Neutrophil (primary cell): ENCODE measurements around the gene ANTKMT.
"Not testable (repeated sequence)": the region's sequence is repeated elsewhere in the genome, so short reads cannot be mapped to it uniquely, and the experiment has no call there.

ENCODE experiments used
- H3K27ac ChIP-seq: fragments of 200-600 bp; sonication (generic); 2 replicates; pipeline ENCODE4 v1.5.1; 2016; ENCODE audit warnings: mild to moderate bottlenecking, moderate library complexity
- H3K27me3 ChIP-seq: fragments of 200-600 bp; sonication (generic); 2 replicates; pipeline ENCODE4 v1.6.0; 2016; ENCODE audit warnings: mild to moderate bottlenecking
- H3K36me3 ChIP-seq: fragments of 200-600 bp; sonication (generic); 2 replicates; pipeline ENCODE4 v1.5.1; 2017
- H3K4me1 ChIP-seq, 2 experiments: fragments of 200-600 bp in 1 of 2; sonication (generic) in 1 of 2; 1 replicate in 1 of 2; 2 replicates in 1 of 2; pipeline versions ENCODE4 v1.5.1 to v1.6.1; 2013 to 2016; ENCODE audit warnings: low read depth in 1 of 2, low read length in 1 of 2, mild to moderate bottlenecking in 1 of 2, moderate library complexity in 1 of 2; ENCODE audit not compliant: control insufficient read depth in 1 of 2, insufficient read depth in 1 of 2
- H3K4me3 ChIP-seq, 2 experiments: fragments of 200-600 bp in 1 of 2; sonication (generic) in 1 of 2; 1 replicate in 1 of 2; 2 replicates in 1 of 2; pipeline ENCODE4 v1.5.1; 2013 to 2016; ENCODE audit warnings: low read depth in 1 of 2, low read length in 1 of 2, mild to moderate bottlenecking in 1 of 2, moderate library complexity in 1 of 2
- H3K9me3 ChIP-seq: fragments of 200-600 bp; sonication (generic); 2 replicates; pipeline ENCODE4 v1.5.1; 2016
- CTCF ChIP-seq: fragments of 200-600 bp; sonication (generic); IDR thresholded peaks from 2 replicates; pipeline ENCODE4 v1.5.1; 2016; ENCODE audit warnings: antibody characterized with exemption

Gene ANTKMT

GRCh38 chr16:750485-750884, 29.5 kb downstream of the ANTKMT start:
- peaks cover 6% of the 10 kb centered on the region for H3K27me3 ChIP-seq
- H3K4me3 ChIP-seq, result no peak overlapping the region
- H3K27ac ChIP-seq, result no peak overlapping the region
- H3K36me3 ChIP-seq, result no peaks in the 10 kb centered on the region
- no peak for TF ChIP-seq CTCF
- H3K9me3 ChIP-seq, result no peaks in the 10 kb centered on the region
- peaks cover 4 to 12% of the 10 kb centered on the region in 2 experiments for H3K4me1 ChIP-seq

GRCh38 chr16:751152-752006, 30.4 kb downstream of the ANTKMT start:
- Histone ChIP-seq H3K36me3 (no peaks in the 10 kb centered on the region), H3K9me3 (no peaks in the 10 kb centered on the region), H3K27me3 (peaks cover 3% of the 10 kb centered on the region), H3K27ac (no peak overlapping the region), H3K4me3 (no peak overlapping the region), H3K4me1 (peaks cover 4 to 12% of the 10 kb centered on the region in 2 experiments)
- no peak for TF ChIP-seq CTCF

GRCh38 chr16:752007-752312, 31.0 kb downstream of the ANTKMT start:
- Histone ChIP-seq H3K4me3 (no peak overlapping the region), H3K36me3 (no peaks in the 10 kb centered on the region), H3K9me3 (no peaks in the 10 kb centered on the region), H3K27me3 (peaks cover 3% of the 10 kb centered on the region), H3K4me1 (peaks cover 4 to 12% of the 10 kb centered on the region in 2 experiments), H3K27ac (no peak overlapping the region)
- TF ChIP-seq CTCF, result no peak

- H3K36me3 ChIP-seq, H3K4me3 ChIP-seq, H3K27ac ChIP-seq, H3K9me3 ChIP-seq, H3K27me3 ChIP-seq: not testable (repeated sequence)
- H3K4me1 ChIP-seq, result peaks cover 4 to 16% of the 10 kb centered on the region in 2 experiments
Measured at GRCh38 chr16:754121-754607, 33.2 kb downstream of the ANTKMT start.

GRCh38 chr16:754656-755055, 33.7 kb downstream of the ANTKMT start:
- Histone ChIP-seq H3K36me3 (no peaks in the 10 kb centered on the region), H3K27ac (no peak overlapping the region), H3K4me1 (peaks cover 4 to 16% of the 10 kb centered on the region in 2 experiments), H3K9me3 (no peaks in the 10 kb centered on the region), H3K4me3 (no peak overlapping the region), H3K27me3 (peaks cover 3% of the 10 kb centered on the region)
- TF ChIP-seq CTCF, result no peak

- Histone ChIP-seq H3K4me3 (no peak overlapping the region), H3K27me3 (peaks cover 3% of the 10 kb centered on the region), H3K9me3 (no peaks in the 10 kb centered on the region), H3K36me3 (no peaks in the 10 kb centered on the region), H3K27ac (no peak overlapping the region), H3K4me1 (peaks cover 4 to 16% of the 10 kb centered on the region in 2 experiments)
- TF ChIP-seq CTCF, result no peak
Measured at GRCh38 chr16:756428-756827, 35.5 kb downstream of the ANTKMT start.
